Loucy (cell line): ENCODE measurements around the gene DNM3.

ENCODE experiments used
- H2AFZ ChIP-seq: fragments of 200-600 bp; sonication (generic); 2 replicates; pipeline ENCODE4 v1.6.0; 2016; ENCODE audit warnings: antibody characterized with exemption, mild to moderate bottlenecking, low read length, moderate library complexity
- H3F3A ChIP-seq: fragments of 200-600 bp; 2 replicates; pipeline ENCODE4 v1.6.0; 2016; ENCODE audit warnings: antibody characterized with exemption, low read depth, mild to moderate bottlenecking
- H3K27me3 ChIP-seq: fragments of 200-600 bp; sonication (generic); 2 replicates; pipeline ENCODE4 v1.6.1; 2014; ENCODE audit warnings: low read length, mild to moderate bottlenecking; ENCODE audit not compliant: insufficient read depth, poor library complexity, severe bottlenecking
- H3K36me3 ChIP-seq: fragments of 200-600 bp; sonication (generic); 2 replicates; pipeline ENCODE4 v1.6.1; 2016; ENCODE audit warnings: low read length; ENCODE audit not compliant: insufficient read depth
- H3K4me1 ChIP-seq: fragments of 200-600 bp; sonication (generic); 2 replicates; pipeline ENCODE4 v1.5.1; 2014; ENCODE audit warnings: low read length, mild to moderate bottlenecking; ENCODE audit not compliant: insufficient read depth, poor library complexity, severe bottlenecking
- H3K4me2 ChIP-seq: fragments of 200-600 bp; sonication (generic); 2 replicates; pipeline ENCODE4 v1.6.0; 2014; ENCODE audit warnings: antibody characterized with exemption, low read length, low read depth, mild to moderate bottlenecking; ENCODE audit not compliant: poor library complexity, severe bottlenecking
- H3K4me3 ChIP-seq: fragments of 200-600 bp; sonication (generic); 2 replicates; pipeline ENCODE4 v1.5.1; 2014; ENCODE audit warnings: low read length, mild to moderate bottlenecking, mixed read lengths; ENCODE audit not compliant: poor library complexity, severe bottlenecking
- H3K79me2 ChIP-seq: fragments of 200-600 bp; sonication (generic); 2 replicates; pipeline ENCODE4 v1.6.1; 2014; ENCODE audit warnings: low read length; ENCODE audit not compliant: insufficient read depth
- H3K9ac ChIP-seq: fragments of 200-600 bp; sonication (generic); 2 replicates; pipeline ENCODE4 v1.6.0; 2014; ENCODE audit warnings: mild to moderate bottlenecking, low read depth, low read length, moderate library complexity; ENCODE audit not compliant: poor library complexity, severe bottlenecking
- H3K9me2 ChIP-seq: fragments of 200-600 bp; sonication (generic); replicated peaks from 2 replicates; pipeline ENCODE4 v1.6.1; 2016; ENCODE audit warnings: low read depth, low read length, mixed read lengths
- H3K9me3 ChIP-seq: fragments of 200-600 bp; sonication (generic); 2 replicates; pipeline ENCODE4 v1.6.1; 2014; ENCODE audit warnings: mild to moderate bottlenecking, antibody characterized with exemption, low read length, low read depth; ENCODE audit not compliant: insufficient read depth
- H4K20me1 ChIP-seq: fragments of 200-600 bp; sonication (generic); 2 replicates; pipeline ENCODE4 v1.6.0; 2014; ENCODE audit warnings: antibody characterized with exemption, low read length, mild to moderate bottlenecking; ENCODE audit not compliant: insufficient read depth, poor library complexity, severe bottlenecking
- CTCF ChIP-seq: fragments of 200-600 bp; sonication (generic); conservative IDR thresholded peaks from 2 replicates; pipeline ENCODE4 v1.5.1; 2014; ENCODE audit warnings: mild to moderate bottlenecking, antibody characterized with exemption, low read length
- EZH2phosphoT487 ChIP-seq: fragments of 200-600 bp; IDR thresholded peaks from 2 replicates; pipeline ENCODE4 v1.6.1; 2018; ENCODE audit warnings: antibody characterized with exemption, mild to moderate bottlenecking, moderate library complexity, borderline replicate concordance

The DNM3 gene

GRCh38 chr1:171849245-171849898 lies 8.1 kb downstream of the DNM3 start:
- Histone ChIP-seq H3K9me2 (no peaks in the 10 kb centered on the region), H2AFZ (no peak overlapping the region), H3K27me3 (no peaks in the 10 kb centered on the region), H4K20me1 (no peaks in the 10 kb centered on the region), H3K4me3 (no peak overlapping the region), H3K4me2 (no peak overlapping the region), H3K9me3 (no peaks in the 10 kb centered on the region), H3K4me1 (no peaks in the 10 kb centered on the region), H3K36me3 (no peaks in the 10 kb centered on the region), H3F3A (no peaks in the 10 kb centered on the region), H3K9ac (no peak overlapping the region), H3K79me2 (no peaks in the 10 kb centered on the region)
- TF ChIP-seq CTCF (no peak), EZH2phosphoT487 (no peak)

GRCh38 chr1:171850651-171851350 lies 9.5 kb downstream of the DNM3 start:
- H3K4me2 ChIP-seq: no peak overlapping the region
- H4K20me1 ChIP-seq: no peaks in the 10 kb centered on the region
- H3K9me2 ChIP-seq: no peaks in the 10 kb centered on the region
- no peaks in the 10 kb centered on the region for H3F3A ChIP-seq
- no peaks in the 10 kb centered on the region for H3K79me2 ChIP-seq
- H3K4me1 ChIP-seq: no peaks in the 10 kb centered on the region
- no peaks in the 10 kb centered on the region for H3K36me3 ChIP-seq
- H3K9me3 ChIP-seq: no peaks in the 10 kb centered on the region
- H3K27me3 ChIP-seq: no peaks in the 10 kb centered on the region
- TF ChIP-seq EZH2phosphoT487 (no peak), CTCF (no peak; the same call in 1 of the 2 replicates)
- no peak overlapping the region for H3K4me3 ChIP-seq
- no peak overlapping the region for H2AFZ ChIP-seq
- H3K9ac ChIP-seq: no peak overlapping the region

DNA sequence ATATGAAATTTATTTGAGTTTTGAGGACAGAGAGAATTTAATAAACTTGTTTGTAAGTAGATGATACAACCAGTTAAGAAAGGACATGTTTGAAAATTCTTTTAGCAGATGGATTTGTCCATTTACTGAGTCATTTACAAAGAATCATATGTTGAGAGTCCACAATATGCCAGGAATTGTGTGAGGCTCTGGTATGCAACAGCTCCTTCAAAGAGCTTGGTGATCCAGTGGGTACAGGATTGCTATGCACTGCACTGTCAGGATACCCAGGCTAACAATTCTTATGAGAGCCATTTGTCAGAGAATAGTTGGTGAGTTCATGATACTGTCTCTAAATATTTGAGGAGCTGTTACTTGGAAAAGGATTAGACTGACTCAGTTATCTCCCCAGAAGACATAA lies 11.0 kb downstream of the DNM3 start:
- TF ChIP-seq CTCF (no peak), EZH2phosphoT487 (no peak)
- H3K9me2 ChIP-seq: no peaks in the 10 kb centered on the region

More for the DNA sequence above, 11.0 kb downstream of the DNM3 start:
- no peaks in the 10 kb centered on the region for H3K4me1 ChIP-seq
- no peaks in the 10 kb centered on the region for H3K27me3 ChIP-seq
- no peak overlapping the region for H3K4me3 ChIP-seq
- H3K79me2 ChIP-seq: no peaks in the 10 kb centered on the region
- no peak overlapping the region for H2AFZ ChIP-seq
- no peak overlapping the region for H3K9ac ChIP-seq
- H3K9me3 ChIP-seq: no peaks in the 10 kb centered on the region
- H4K20me1 ChIP-seq: no peaks in the 10 kb centered on the region
- no peaks in the 10 kb centered on the region for H3K36me3 ChIP-seq
- H3F3A ChIP-seq: no peaks in the 10 kb centered on the region
- H3K4me2 ChIP-seq: no peak overlapping the region
